K562 (cell line): ENCODE measurements around the gene GH2. TPM values are rescaled to one million over a fixed set of nuclear protein-coding genes. Genes with fewer than 3 reads are reported as not detected.

Source experiments
- CREB5 ChIP-seq: fragments of 250-450 bp; sonication (Bioruptor Pico); IDR thresholded peaks from 2 replicates; pipeline ENCODE4 v1.5.0; 2020; ENCODE audit warnings: mild to moderate bottlenecking
- EGR1 ChIP-seq: fragments of 450-650 bp; conservative IDR thresholded peaks from 2 replicates; pipeline ENCODE4 v1.6.1; 2017; ENCODE audit warnings: mild to moderate bottlenecking
- FIP1L1 ChIP-seq: fragments of 200-400 bp; formaldehyde crosslinking; IDR thresholded peaks from 2 replicates; pipeline ENCODE4 v1.6.1; 2018; ENCODE audit warnings: mild to moderate bottlenecking, low read depth, low read length; ENCODE audit not compliant: poor library complexity, severe bottlenecking
- FOS ChIP-seq: IDR thresholded peaks from 3 replicates; pipeline ENCODE4 v1.6.1; 2011; ENCODE audit not compliant: insufficient read length; ENCODE audit errors: extremely low read depth
- FOXA1 ChIP-seq: fragments of 450-650 bp; IDR thresholded peaks from 2 replicates; pipeline ENCODE4 v1.6.1; 2016; ENCODE audit warnings: mild to moderate bottlenecking, borderline replicate concordance
- FOXP4 ChIP-seq: sonication (generic); formaldehyde crosslinking; IDR thresholded peaks from 2 replicates; pipeline ENCODE4 v1.8.0; 2022; ENCODE audit warnings: mild to moderate bottlenecking, missing genetic modification reagents, borderline replicate concordance
- HES1 ChIP-seq: fragments of 450-650 bp; IDR thresholded peaks from 2 replicates; pipeline ENCODE4 v1.6.1; 2016; ENCODE audit warnings: low read depth, mild to moderate bottlenecking, moderate library complexity
- HOXB6 ChIP-seq: fragments of 250-450 bp; sonication (Bioruptor Pico); IDR thresholded peaks from 2 replicates; pipeline ENCODE4 v1.5.1; 2022; ENCODE audit warnings: mild to moderate bottlenecking, borderline replicate concordance
- JUND ChIP-seq, 2 experiments: IDR thresholded peaks; 2 replicates in 1 of 2; 3 replicates in 1 of 2; pipeline ENCODE4 v1.6.1; 2011; ENCODE audit warnings: borderline replicate concordance in 2 of 2, low read depth in 2 of 2, low read length in 2 of 2, improper control_type of control experiment in 1 of 2, missing biosample characterization in 1 of 2, missing genetic modification characterization in 1 of 2, missing genetic modification reagents in 1 of 2
- KAT8 ChIP-seq: fragments of 450-650 bp; IDR thresholded peaks from 2 replicates; pipeline ENCODE4 v1.6.1; 2016; ENCODE audit warnings: low read depth, mild to moderate bottlenecking
- SIN3A ChIP-seq, 2 experiments: fragments of 150-350 bp in 1 of 2; IDR thresholded peaks; 2 replicates each; pipeline ENCODE4 v1.6.1; 2011 to 2016; ENCODE audit warnings: borderline replicate concordance in 2 of 2, low read depth in 2 of 2, low read length in 2 of 2, mild to moderate bottlenecking in 2 of 2, moderate library complexity in 2 of 2; ENCODE audit not compliant: control insufficient read depth in 1 of 2
- SIRT6 ChIP-seq: IDR thresholded peaks from one replicate; pipeline ENCODE4 v1.6.1; 2012; ENCODE audit warnings: low read depth, mild to moderate bottlenecking, control low read depth, inconsistent platforms, low read length, moderate library complexity
- ZBTB8A ChIP-seq: fragments of 450-650 bp; IDR thresholded peaks from 2 replicates; pipeline ENCODE4 v1.6.1; 2018; ENCODE audit warnings: mild to moderate bottlenecking, moderate library complexity; ENCODE audit not compliant: partially characterized antibody
- ZNF354B ChIP-seq: fragments of 250-450 bp; sonication (Bioruptor Pico); IDR thresholded peaks from 2 replicates; pipeline ENCODE4 v1.4.0; 2020
- ZNF766 ChIP-seq: fragments of 200-800 bp; sonication (Bioruptor generic); conservative IDR thresholded peaks from 2 replicates; pipeline ENCODE4 v1.6.1; 2016; ENCODE audit warnings: missing genetic modification characterization, missing compliant biosample characterization
- polyA plus RNA-seq, 8 experiments: library from polyadenylated mRNA; depleted of rRNA in 4 of 8; stranded (reverse) in 5 of 8; unstranded in 3 of 8; fragments of >200 nt; fragmentation: Nextera tagmentation in 2 of 8; fragmentation: Illumina TruSeq in 1 of 8; extraction: Ambion mirVana in 2 of 8; extraction: Trizol in 1 of 8; gene quantifications; 2 replicates each; pipeline versions ENCODE4 v1.2.1 to v1.2.3, GENCODE V29; 2011 to 2014; ENCODE audit warnings: inconsistent platforms in 1 of 8, missing spikeins in 1 of 8
- total RNA-seq, 7 experiments: library from RNA; depleted of rRNA in 6 of 7; stranded (reverse); fragments of >200 nt in 6 of 7; fragmentation: Illumina TruSeq in 2 of 7; extraction: Trizol in 2 of 7; gene quantifications; 2 replicates each; pipeline versions ENCODE4 v1.2.1 to v1.2.3, GENCODE V29; 2011 to 2021; ENCODE audit warnings: low replicate concordance in 1 of 7
- TF ChIP-seq, protein P1 (sequence below): fragments of 450-650 bp; IDR thresholded peaks from 2 replicates; pipeline ENCODE4 v1.6.1; 2014; ENCODE audit warnings: low read depth, mild to moderate bottlenecking, moderate library complexity, borderline replicate concordance
- TF ChIP-seq, protein P2 (sequence below): fragments of 450-650 bp; formaldehyde crosslinking; conservative IDR thresholded peaks from 2 replicates; pipeline ENCODE4 v1.4.0; 2022; ENCODE audit warnings: mild to moderate bottlenecking, missing genetic modification characterization

Gene GH2
- total and polyA plus RNA-seq, 9 of the 15 experiments (the other 6 are each of a cell fraction or from before 2014, with no cell fraction given) = not detected

DNA sequence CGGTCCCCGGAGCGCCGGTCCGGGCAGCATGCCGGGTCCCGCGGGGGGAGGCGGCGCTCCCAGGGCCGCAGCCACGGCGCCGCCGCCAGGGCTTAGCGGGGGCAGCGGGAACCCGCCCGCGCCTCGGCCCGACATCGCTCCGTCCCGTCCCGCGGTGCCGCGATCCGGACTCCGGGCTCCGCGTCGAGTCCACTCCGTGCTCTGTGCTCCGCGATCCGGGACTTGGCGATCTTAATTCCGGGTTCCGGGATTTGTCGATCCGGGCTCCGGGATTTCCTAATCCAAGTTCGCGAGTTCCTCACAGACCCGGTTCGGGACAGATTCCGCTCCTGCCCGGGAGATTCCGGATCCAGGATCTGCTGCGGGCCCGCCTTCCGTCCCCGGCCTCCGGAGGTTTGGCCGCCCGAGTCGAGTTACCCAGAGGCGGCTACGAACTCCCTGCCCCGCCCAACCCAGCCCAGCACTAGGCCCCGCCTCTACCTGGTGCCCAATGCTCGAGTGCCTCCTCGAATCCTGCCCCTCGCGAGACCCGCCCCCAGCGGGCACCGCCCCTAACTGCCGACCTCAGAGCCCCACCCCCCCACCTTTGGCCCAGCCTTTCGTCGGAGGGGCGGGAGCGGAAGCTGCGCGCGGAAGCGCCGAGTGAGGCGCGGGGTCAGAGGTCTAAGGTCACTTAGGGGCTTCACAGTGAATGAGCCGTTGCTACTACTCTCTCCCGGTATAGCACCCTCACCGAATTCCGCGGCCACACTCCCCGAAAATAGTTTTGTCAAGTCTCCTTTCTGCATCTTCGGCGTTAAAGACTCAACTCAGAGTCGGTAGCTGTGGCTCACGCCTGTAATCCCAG is 39.0 kb downstream of the GH2 start, which contains the start of gene SMARCD2 (continued):
- TF ChIP-seq, protein P1, sequence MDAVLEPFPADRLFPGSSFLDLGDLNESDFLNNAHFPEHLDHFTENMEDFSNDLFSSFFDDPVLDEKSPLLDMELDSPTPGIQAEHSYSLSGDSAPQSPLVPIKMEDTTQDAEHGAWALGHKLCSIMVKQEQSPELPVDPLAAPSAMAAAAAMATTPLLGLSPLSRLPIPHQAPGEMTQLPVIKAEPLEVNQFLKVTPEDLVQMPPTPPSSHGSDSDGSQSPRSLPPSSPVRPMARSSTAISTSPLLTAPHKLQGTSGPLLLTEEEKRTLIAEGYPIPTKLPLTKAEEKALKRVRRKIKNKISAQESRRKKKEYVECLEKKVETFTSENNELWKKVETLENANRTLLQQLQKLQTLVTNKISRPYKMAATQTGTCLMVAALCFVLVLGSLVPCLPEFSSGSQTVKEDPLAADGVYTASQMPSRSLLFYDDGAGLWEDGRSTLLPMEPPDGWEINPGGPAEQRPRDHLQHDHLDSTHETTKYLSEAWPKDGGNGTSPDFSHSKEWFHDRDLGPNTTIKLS = peak; percentile 57; the same call in 1 of the 2 replicates
- peak; percentile 99 for TF ChIP-seq FIP1L1
- no peak for TF ChIP-seq CREB5 (CRISPR knock-in tag)
- TF ChIP-seq ZNF766 (CRISPR knock-in tag) = peak; percentile 59
- TF ChIP-seq EGR1 = peak; percentile 78
- TF ChIP-seq HOXB6 = no peak
- peak; percentile 81; the same call in 1 of the 2 replicates for TF ChIP-seq FOXP4 (CRISPR knock-in tag)
- peak; percentile 82 for TF ChIP-seq JUND (IDR thresholded peaks at IDR 0.05; ENCODE audit: borderline replicate concordance, low read depth, low read length)
- TF ChIP-seq JUND (tag; IDR thresholded peaks at IDR 0.05; ENCODE audit: borderline replicate concordance, low read depth, low read length) = no peak; the same call in 2 of the 3 replicates
- no peak for TF ChIP-seq ZBTB8A
- TF ChIP-seq FOS = no peak
- peak; percentile 75 to 89; a peak in 3 of 4 replicates for TF ChIP-seq SIN3A (IDR thresholded peaks at IDR 0.05; ENCODE audit: borderline replicate concordance in 2 of 2, control insufficient read depth in 1 of 2, low read depth in 2 of 2, low read length in 2 of 2)
- no peak for TF ChIP-seq KAT8
- no peak for TF ChIP-seq FOXA1
- 0 out of 2 replicates have a peak, but pooled peaks have one; percentile 19 for TF ChIP-seq HES1
- TF ChIP-seq ZNF354B (CRISPR knock-in tag) = no peak; the same call in 1 of the 2 replicates
- TF ChIP-seq, protein P2, sequence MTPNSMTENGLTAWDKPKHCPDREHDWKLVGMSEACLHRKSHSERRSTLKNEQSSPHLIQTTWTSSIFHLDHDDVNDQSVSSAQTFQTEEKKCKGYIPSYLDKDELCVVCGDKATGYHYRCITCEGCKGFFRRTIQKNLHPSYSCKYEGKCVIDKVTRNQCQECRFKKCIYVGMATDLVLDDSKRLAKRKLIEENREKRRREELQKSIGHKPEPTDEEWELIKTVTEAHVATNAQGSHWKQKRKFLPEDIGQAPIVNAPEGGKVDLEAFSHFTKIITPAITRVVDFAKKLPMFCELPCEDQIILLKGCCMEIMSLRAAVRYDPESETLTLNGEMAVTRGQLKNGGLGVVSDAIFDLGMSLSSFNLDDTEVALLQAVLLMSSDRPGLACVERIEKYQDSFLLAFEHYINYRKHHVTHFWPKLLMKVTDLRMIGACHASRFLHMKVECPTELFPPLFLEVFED (CRISPR knock-in tag) = 0 out of 2 replicates have a peak, but pooled peaks have one; percentile 14
- TF ChIP-seq SIRT6 = no peak
